ENCODE data around the gene BATF2. TPM values are rescaled to one million over a fixed set of nuclear protein-coding genes. Genes with fewer than 3 reads are reported as not detected.
A peak's percentile ranks its signal among the peaks of the same experiment; 100 is the strongest.
"Not testable (repeated sequence)": the region's sequence is repeated elsewhere in the genome, so short reads cannot be mapped to it uniquely, and the experiment has no call there.

The BATF2 gene
- total RNA-seq, 4 donors from 2014 or later: 0.30 to 0.38 TPM; not detected in 2

GRCh38 chr11:64996327-64996709 lies 453 bp downstream of the BATF2 start:
- TF ChIP-seq POLR2AphosphoS5 (IDR thresholded peaks at IDR 0.05) (no peak), EP300 (IDR thresholded peaks at IDR 0.05) (no peak), CTCF (IDR thresholded peaks at IDR 0.05) (no peak), POLR2A (IDR thresholded peaks at IDR 0.05) (no peak)
- Histone ChIP-seq H3K27ac (no peak overlapping the region), H3K27me3 (no peaks in the 10 kb centered on the region), H3K9me3 (no peaks in the 10 kb centered on the region), H3K36me3 (no peaks in the 10 kb centered on the region), H3K4me3 (peak overlapping the region; percentile 30), H3K4me1 (no peaks in the 10 kb centered on the region)
- no peak for DNase-seq (ENCODE audit: low spot score in 2 of 2)
- WGBS: 47% methylated on average over 11 of the region's 11 CpGs

- Histone ChIP-seq H3K4me1 (peaks cover 11% of the 10 kb centered on the region), H3K4me3 (no peak overlapping the region)
Observed at GRCh38 chr11:64994318-64994717, 2.5 kb downstream of the BATF2 start.

DNA sequence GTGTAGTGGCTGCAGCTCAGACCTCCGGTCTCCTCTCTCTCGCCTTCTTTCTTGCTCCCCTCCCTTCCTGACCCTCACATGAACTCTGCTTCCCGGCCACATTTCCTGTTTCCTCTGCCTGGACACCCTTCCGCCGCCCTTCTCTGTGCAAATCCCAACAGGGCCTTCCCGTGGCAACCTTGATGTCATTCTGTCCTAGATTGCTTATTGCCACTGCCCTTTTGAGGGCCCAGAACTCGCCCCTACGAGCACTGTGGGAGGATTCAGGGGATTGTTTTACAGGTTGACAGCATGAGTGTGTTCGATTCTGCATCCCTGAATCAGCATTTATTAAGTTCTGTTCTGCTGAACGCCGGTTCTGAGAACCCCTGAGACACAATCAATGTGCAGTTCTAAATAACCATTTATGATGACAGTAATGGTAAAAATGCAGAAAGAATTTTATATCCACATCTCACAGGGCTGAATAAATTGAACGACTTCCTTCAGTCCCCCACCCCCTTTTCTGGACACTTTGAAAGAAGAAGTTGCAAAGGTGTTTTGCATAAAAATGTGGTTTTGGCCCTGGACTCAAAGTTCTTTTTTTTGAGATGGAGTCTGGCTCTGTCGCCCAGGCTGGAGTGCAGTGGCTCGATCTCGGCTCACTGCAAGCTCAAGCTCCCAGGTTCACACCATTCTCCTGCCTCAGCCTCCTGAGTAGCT lies 6.4 kb downstream of the BATF2 start:
- H3K9me3 ChIP-seq: no peaks in the 10 kb centered on the region
- H3K27ac ChIP-seq: no peak overlapping the region
- no peaks in the 10 kb centered on the region for H3K27me3 ChIP-seq
- H3K4me3 ChIP-seq: no peak overlapping the region
- DNase-seq (ENCODE audit: low spot score in 2 of 2): no peak
- peaks cover 11% of the 10 kb centered on the region for H3K4me1 ChIP-seq
- TF ChIP-seq POLR2AphosphoS5 (IDR thresholded peaks at IDR 0.05) (no peak), POLR2A (IDR thresholded peaks at IDR 0.05) (no peak), EP300 (IDR thresholded peaks at IDR 0.05) (no peak), CTCF (IDR thresholded peaks at IDR 0.05) (no peak)
- 46% methylated on average over 15 of the region's 15 CpGs for WGBS
- H3K36me3 ChIP-seq: no peaks in the 10 kb centered on the region

More at GRCh38 chr11:64994318-64994717, 2.5 kb downstream of the BATF2 start:
- WGBS: 90% methylated on average over 7 of the region's 7 CpGs
- DNase-seq (ENCODE audit: low spot score in 2 of 2): no peak
- no peak for TF ChIP-seq POLR2A (IDR thresholded peaks at IDR 0.05)
- TF ChIP-seq EP300 (IDR thresholded peaks at IDR 0.05): no peak
- no peak for TF ChIP-seq CTCF (IDR thresholded peaks at IDR 0.05)
- Histone ChIP-seq H3K27ac (no peak overlapping the region), H3K27me3 (no peaks in the 10 kb centered on the region), H3K9me3 (no peaks in the 10 kb centered on the region), H3K36me3 (no peaks in the 10 kb centered on the region)

GRCh38 chr11:64989416-64989815 lies 7.4 kb downstream of the BATF2 start:
- H3K4me1 ChIP-seq: peaks cover 11% of the 10 kb centered on the region
- DNase-seq (ENCODE audit: low spot score in 2 of 2): no peak
- H3K27me3 ChIP-seq: no peaks in the 10 kb centered on the region
- no peak overlapping the region for H3K27ac ChIP-seq
- no peaks in the 10 kb centered on the region for H3K36me3 ChIP-seq
- 72% methylated on average over 4 of the region's 13 CpGs for WGBS
- TF ChIP-seq EP300 (IDR thresholded peaks at IDR 0.05): no peak
- H3K9me3 ChIP-seq: no peaks in the 10 kb centered on the region
- no peak overlapping the region for H3K4me3 ChIP-seq

GRCh38 chr11:64987998-64988854 lies 8.5 kb downstream of the BATF2 start:
- TF ChIP-seq EP300 (IDR thresholded peaks at IDR 0.05) (no peak), POLR2AphosphoS5 (IDR thresholded peaks at IDR 0.05) (no peak), POLR2A (IDR thresholded peaks at IDR 0.05) (no peak), CTCF (IDR thresholded peaks at IDR 0.05) (no peak)
- peaks cover 11% of the 10 kb centered on the region for H3K4me1 ChIP-seq
- DNase-seq (ENCODE audit: low spot score in 2 of 2): no peak
- no peaks in the 10 kb centered on the region for H3K27me3 ChIP-seq
- no peak overlapping the region for H3K4me3 ChIP-seq
- no peak overlapping the region for H3K27ac ChIP-seq
- no peaks in the 10 kb centered on the region for H3K36me3 ChIP-seq
- WGBS: 93% methylated on average over 6 of the region's 6 CpGs
- H3K9me3 ChIP-seq: no peaks in the 10 kb centered on the region

- H3K9me3 ChIP-seq; H3K4me3 ChIP-seq; H3K27ac ChIP-seq; H3K4me1 ChIP-seq; DNase-seq (ENCODE audit: low spot score in 2 of 2); H3K27me3 ChIP-seq; H3K36me3 ChIP-seq: not testable (repeated sequence)
- WGBS: 82% methylated on average over 5 of the region's 5 CpGs
Observed at GRCh38 chr11:64983339-64983738, 13.4 kb downstream of the BATF2 start.
